Peyer's patch (tissue), 4 donors: Measurements from ENCODE around the gene RTCA.
"Not testable (repeated sequence)": the region's sequence is repeated elsewhere in the genome, so short reads cannot be mapped to it uniquely, and the experiment has no call there.

Source experiments
- POLR2A ChIP-seq, 2 donors: fragments of 450-650 bp; IDR thresholded peaks; one replicate each; pipeline ENCODE4 v1.5.1; 2017; ENCODE audit warnings: antibody characterized with exemption in 2 of 2, mild to moderate bottlenecking in 2 of 2, moderate library complexity in 2 of 2
- TF ChIP-seq, protein P1 (sequence below), 6 experiments: fragments of 450-650 bp in 4 of 6; fragments of 200-600 bp in 2 of 6; sonication (generic) in 1 of 6; IDR thresholded peaks; one replicate each; pipeline ENCODE4 v1.5.1; 2017 to 2019; ENCODE audit warnings: antibody characterized with exemption in 6 of 6, mild to moderate bottlenecking in 3 of 6, moderate library complexity in 1 of 6

DNA sequence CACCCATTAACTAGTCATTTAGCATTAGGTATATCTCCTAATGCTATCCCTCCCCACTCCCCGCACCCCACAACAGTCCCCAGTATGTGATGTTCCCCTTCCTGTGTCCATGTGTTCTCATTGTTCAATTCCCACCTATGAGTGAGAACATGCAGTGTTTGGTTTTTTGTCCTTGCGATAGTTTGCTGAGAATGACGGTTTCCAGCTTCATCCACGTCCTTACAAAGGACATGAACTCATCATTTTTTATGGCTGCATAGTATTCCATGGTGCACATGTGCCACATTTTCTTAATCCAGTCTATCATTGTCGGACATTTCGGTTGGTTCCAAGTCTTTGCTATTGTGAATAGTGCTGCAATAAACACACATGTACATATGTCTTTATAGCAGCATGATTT is 7.6 kb upstream of the RTCA start:
- TF ChIP-seq, protein P1, sequence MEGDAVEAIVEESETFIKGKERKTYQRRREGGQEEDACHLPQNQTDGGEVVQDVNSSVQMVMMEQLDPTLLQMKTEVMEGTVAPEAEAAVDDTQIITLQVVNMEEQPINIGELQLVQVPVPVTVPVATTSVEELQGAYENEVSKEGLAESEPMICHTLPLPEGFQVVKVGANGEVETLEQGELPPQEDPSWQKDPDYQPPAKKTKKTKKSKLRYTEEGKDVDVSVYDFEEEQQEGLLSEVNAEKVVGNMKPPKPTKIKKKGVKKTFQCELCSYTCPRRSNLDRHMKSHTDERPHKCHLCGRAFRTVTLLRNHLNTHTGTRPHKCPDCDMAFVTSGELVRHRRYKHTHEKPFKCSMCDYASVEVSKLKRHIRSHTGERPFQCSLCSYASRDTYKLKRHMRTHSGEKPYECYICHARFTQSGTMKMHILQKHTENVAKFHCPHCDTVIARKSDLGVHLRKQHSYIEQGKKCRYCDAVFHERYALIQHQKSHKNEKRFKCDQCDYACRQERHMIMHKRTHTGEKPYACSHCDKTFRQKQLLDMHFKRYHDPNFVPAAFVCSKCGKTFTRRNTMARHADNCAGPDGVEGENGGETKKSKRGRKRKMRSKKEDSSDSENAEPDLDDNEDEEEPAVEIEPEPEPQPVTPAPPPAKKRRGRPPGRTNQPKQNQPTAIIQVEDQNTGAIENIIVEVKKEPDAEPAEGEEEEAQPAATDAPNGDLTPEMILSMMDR (IDR thresholded peaks at IDR 0.05) = not testable (repeated sequence)
- not testable (repeated sequence) for TF ChIP-seq POLR2A (IDR thresholded peaks at IDR 0.05)
